ENCODE measurements around the gene RAB3IP.
"Not testable (repeated sequence)": the region's sequence is repeated elsewhere in the genome, so short reads cannot be mapped to it uniquely, and the experiment has no call there.

RAB3IP gene

GRCh38 chr12:69844836-69845235, 106.2 kb downstream of the RAB3IP start:
- no peaks in the 10 kb centered on the region for H3K27me3 ChIP-seq (ENCODE audit: control insufficient read depth, insufficient read depth, low read length)
- no peaks in the 10 kb centered on the region for H3K36me3 ChIP-seq (ENCODE audit: control insufficient read depth, insufficient read depth, low read length)
- no peak overlapping the region for H3K27ac ChIP-seq (ENCODE audit: low read depth, low read length)
- no peak overlapping the region for H3K9ac ChIP-seq (ENCODE audit: low read length)
- no peak overlapping the region for H3K4me3 ChIP-seq (ENCODE audit: low read length)
- H3K4me1 ChIP-seq (ENCODE audit: control insufficient read depth, insufficient read depth, low read length), result no peaks in the 10 kb centered on the region

DNA sequence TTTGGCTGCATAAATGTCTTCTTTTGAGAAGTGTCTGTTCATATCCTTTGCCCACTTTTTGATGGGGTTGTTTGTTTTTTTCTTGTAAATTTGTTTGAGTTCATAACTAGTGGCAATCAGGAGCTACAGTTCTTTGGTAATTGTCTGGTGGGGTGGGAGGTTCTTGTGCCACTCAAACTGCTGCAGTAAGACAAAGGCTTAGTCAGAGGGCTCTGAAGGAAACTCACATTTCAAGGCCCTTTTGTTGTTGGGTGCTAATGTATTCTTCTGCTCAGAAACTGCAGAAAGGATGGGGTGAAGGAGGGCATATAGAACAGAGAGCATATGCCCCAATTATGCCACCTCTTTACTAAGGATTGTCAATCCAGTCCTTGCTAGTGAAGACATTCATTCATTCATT, 108.3 kb downstream of the RAB3IP start:
- Histone ChIP-seq H3K36me3 (ENCODE audit: control insufficient read depth, insufficient read depth, low read length) (no peaks in the 10 kb centered on the region), H3K27ac (ENCODE audit: low read depth, low read length) (no peak overlapping the region), H3K9ac (ENCODE audit: low read length) (no peak overlapping the region), H3K27me3 (ENCODE audit: control insufficient read depth, insufficient read depth, low read length) (no peaks in the 10 kb centered on the region), H3K4me1 (ENCODE audit: control insufficient read depth, insufficient read depth, low read length) (no peaks in the 10 kb centered on the region), H3K4me3 (ENCODE audit: low read length) (no peak overlapping the region)

GRCh38 chr12:69851976-69852375, 113.3 kb downstream of the RAB3IP start:
- Histone ChIP-seq H3K27me3 (ENCODE audit: control insufficient read depth, insufficient read depth, low read length) (no peaks in the 10 kb centered on the region), H3K4me3 (ENCODE audit: low read length) (no peak overlapping the region), H3K36me3 (ENCODE audit: control insufficient read depth, insufficient read depth, low read length) (no peaks in the 10 kb centered on the region), H3K9ac (ENCODE audit: low read length) (no peak overlapping the region), H3K27ac (ENCODE audit: low read depth, low read length) (no peak overlapping the region), H3K4me1 (ENCODE audit: control insufficient read depth, insufficient read depth, low read length) (no peaks in the 10 kb centered on the region)

- not testable (repeated sequence) for H3K4me3 ChIP-seq (ENCODE audit: low read length); H3K27me3 ChIP-seq (ENCODE audit: control insufficient read depth, insufficient read depth, low read length); H3K36me3 ChIP-seq (ENCODE audit: control insufficient read depth, insufficient read depth, low read length); H3K4me1 ChIP-seq (ENCODE audit: control insufficient read depth, insufficient read depth, low read length); H3K27ac ChIP-seq (ENCODE audit: low read depth, low read length); H3K9ac ChIP-seq (ENCODE audit: low read length)
Observed at GRCh38 chr12:69853176-69853961, 114.7 kb downstream of the RAB3IP start.

GRCh38 chr12:69866698-69867097, 128.0 kb downstream of the RAB3IP start:
- Histone ChIP-seq H3K27ac (ENCODE audit: low read depth, low read length) (no peak overlapping the region), H3K27me3 (ENCODE audit: control insufficient read depth, insufficient read depth, low read length) (no peaks in the 10 kb centered on the region), H3K4me3 (ENCODE audit: low read length) (no peak overlapping the region), H3K4me1 (ENCODE audit: control insufficient read depth, insufficient read depth, low read length) (no peaks in the 10 kb centered on the region), H3K36me3 (ENCODE audit: control insufficient read depth, insufficient read depth, low read length) (no peaks in the 10 kb centered on the region), H3K9ac (ENCODE audit: low read length) (no peak overlapping the region)

DNA sequence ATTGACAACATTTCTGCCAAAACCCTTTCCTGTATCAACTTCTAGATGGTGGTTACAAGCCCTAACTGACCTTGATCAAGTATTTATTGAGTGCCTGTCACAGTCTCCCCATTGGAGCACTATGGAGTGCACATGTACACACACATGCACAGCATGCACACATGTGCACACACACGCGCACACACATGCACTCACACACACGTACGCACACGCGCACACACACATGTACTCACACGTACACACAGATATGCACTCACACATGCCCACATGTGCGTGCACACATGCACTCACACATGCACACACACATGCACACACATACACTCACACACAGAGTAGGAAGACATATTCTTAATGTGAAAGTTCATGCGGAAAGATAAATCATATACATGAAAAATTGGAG, 130.0 kb downstream of the RAB3IP start:
- no peaks in the 10 kb centered on the region for H3K4me1 ChIP-seq (ENCODE audit: control insufficient read depth, insufficient read depth, low read length)
- no peaks in the 10 kb centered on the region for H3K36me3 ChIP-seq (ENCODE audit: control insufficient read depth, insufficient read depth, low read length)
- H3K27me3 ChIP-seq (ENCODE audit: control insufficient read depth, insufficient read depth, low read length), result no peaks in the 10 kb centered on the region
- H3K9ac ChIP-seq (ENCODE audit: low read length), result no peak overlapping the region
- H3K4me3 ChIP-seq (ENCODE audit: low read length), result no peak overlapping the region
- no peak overlapping the region for H3K27ac ChIP-seq (ENCODE audit: low read depth, low read length)

- no peak overlapping the region for H3K27ac ChIP-seq (ENCODE audit: low read depth, low read length)
- H3K4me1 ChIP-seq (ENCODE audit: control insufficient read depth, insufficient read depth, low read length), result no peaks in the 10 kb centered on the region
- no peaks in the 10 kb centered on the region for H3K36me3 ChIP-seq (ENCODE audit: control insufficient read depth, insufficient read depth, low read length)
- H3K9ac ChIP-seq (ENCODE audit: low read length), result no peak overlapping the region
- no peaks in the 10 kb centered on the region for H3K27me3 ChIP-seq (ENCODE audit: control insufficient read depth, insufficient read depth, low read length)
- H3K4me3 ChIP-seq (ENCODE audit: low read length), result no peak overlapping the region
Observed at GRCh38 chr12:69872804-69873203, 134.1 kb downstream of the RAB3IP start.

Measured in rectal smooth muscle tissue (tissue), 1 donor.